Liver (tissue), 9 donors: ENCODE results near the gene NOP14. TPM values are rescaled to one million over a fixed set of nuclear protein-coding genes. Genes with fewer than 3 reads are reported as not detected.
"Not testable (repeated sequence)": the region's sequence is repeated elsewhere in the genome, so short reads cannot be mapped to it uniquely, and the experiment has no call there.

Experiments
- DNase-seq: peaks from one replicate; pipeline ENCODE4 v3.0.0-alpha.2; 2017; ENCODE audit warnings: low spot score
- H3K27ac ChIP-seq, 2 donors: one replicate each; pipeline ENCODE4 v1.7.0; 2013; ENCODE audit warnings: inconsistent platforms in 2 of 2, low read length in 2 of 2, control low read depth in 1 of 2, low read depth in 1 of 2, mild to moderate bottlenecking in 1 of 2
- H3K27me3 ChIP-seq, 4 donors: one replicate each; pipeline versions ENCODE4 v1.6.1 to v1.7.0; 2013; ENCODE audit warnings: low read length in 3 of 4, inconsistent platforms in 1 of 4, mild to moderate bottlenecking in 1 of 4, moderate library complexity in 1 of 4; ENCODE audit not compliant: control insufficient read depth in 4 of 4, insufficient read depth in 4 of 4
- H3K36me3 ChIP-seq, 4 donors: one replicate each; pipeline versions ENCODE4 v1.6.1 to v1.7.0; 2013; ENCODE audit warnings: low read length in 3 of 4, mild to moderate bottlenecking in 3 of 4, low read depth in 1 of 4, moderate library complexity in 1 of 4; ENCODE audit not compliant: control insufficient read depth in 4 of 4, insufficient read depth in 3 of 4
- H3K4me1 ChIP-seq, 4 donors: one replicate each; pipeline versions ENCODE4 v1.6.1 to v1.7.0; 2013; ENCODE audit warnings: low read length in 3 of 4, mild to moderate bottlenecking in 3 of 4, moderate library complexity in 1 of 4; ENCODE audit not compliant: control insufficient read depth in 4 of 4, insufficient read depth in 4 of 4
- H3K4me3 ChIP-seq, 3 donors: one replicate each; pipeline versions ENCODE4 v1.6.1 to v1.7.0; 2013; ENCODE audit warnings: low read length in 3 of 3, control low read depth in 1 of 3, low read depth in 1 of 3, mild to moderate bottlenecking in 1 of 3
- H3K9ac ChIP-seq, 2 donors: one replicate each; pipeline ENCODE4 v1.7.0; 2013; ENCODE audit warnings: low read length in 2 of 2, mild to moderate bottlenecking in 2 of 2, moderate library complexity in 2 of 2, control low read depth in 1 of 2, low read depth in 1 of 2
- H3K9me3 ChIP-seq, 4 donors: one replicate each; pipeline versions ENCODE4 v1.6.1 to v1.7.0; 2013; ENCODE audit warnings: low read length in 3 of 4; ENCODE audit not compliant: control insufficient read depth in 4 of 4
- ATF3 ChIP-seq: IDR thresholded peaks from 2 replicates; pipeline ENCODE4 v1.6.1; 2016; ENCODE audit warnings: antibody characterized with exemption
- CTCF ChIP-seq: fragments of 150-350 bp; IDR thresholded peaks from 2 replicates; pipeline ENCODE4 v1.5.1; 2017; ENCODE audit warnings: improper control_type of control experiment, low read depth, low read length; ENCODE audit not compliant: missing input control
- FOXA2 ChIP-seq: IDR thresholded peaks from 2 replicates; pipeline ENCODE4 v1.6.1; 2016; ENCODE audit warnings: antibody characterized with exemption
- GABPA ChIP-seq, 2 donors: IDR thresholded peaks in 1 of 2; conservative IDR thresholded peaks in 1 of 2; 2 replicates each; pipeline ENCODE4 v1.6.1; 2016; ENCODE audit warnings: antibody characterized with exemption in 2 of 2, mild to moderate bottlenecking in 1 of 2, moderate library complexity in 1 of 2
- HNF4A ChIP-seq, 2 donors: conservative IDR thresholded peaks; 2 replicates each; pipeline ENCODE4 v1.6.1; 2016; ENCODE audit warnings: antibody characterized with exemption in 2 of 2, mild to moderate bottlenecking in 2 of 2
- JUND ChIP-seq, 2 donors: IDR thresholded peaks; 2 replicates each; pipeline ENCODE4 v1.6.1; 2016; ENCODE audit warnings: antibody characterized with exemption in 2 of 2
- MAX ChIP-seq: IDR thresholded peaks from 2 replicates; pipeline ENCODE4 v1.6.1; 2016; ENCODE audit warnings: antibody characterized with exemption
- NR2F2 ChIP-seq: IDR thresholded peaks from 2 replicates; pipeline ENCODE4 v1.6.1; 2016; ENCODE audit warnings: antibody characterized with exemption
- RAD21 ChIP-seq, 2 donors: IDR thresholded peaks; 2 replicates each; pipeline ENCODE4 v1.6.1; 2016; ENCODE audit warnings: antibody characterized with exemption in 2 of 2, mild to moderate bottlenecking in 2 of 2
- RXRA ChIP-seq, 2 donors: IDR thresholded peaks; 2 replicates each; pipeline ENCODE4 v1.6.1; 2017 to 2018; ENCODE audit warnings: antibody characterized with exemption in 2 of 2, mild to moderate bottlenecking in 1 of 2
- ZBTB33 ChIP-seq: IDR thresholded peaks from 2 replicates; pipeline ENCODE4 v1.6.1; 2016; ENCODE audit warnings: antibody characterized with exemption
- WGBS: extraction: QIAGEN DNeasy Blood & Tissue Kit; methylation state at CpG from one replicate; pipeline ENCODE4 v1.1.7; 2013; 5-methylcytosine and 5-hydroxymethylcytosine counted together
- polyA plus RNA-seq, 2 donors: library from polyadenylated mRNA; stranded (reverse) in 1 of 2; unstranded in 1 of 2; fragments of 200-250 nt in 1 of 2; fragments of >200 nt in 1 of 2; fragmentation: Nextera tagmentation in 1 of 2; extraction: Ambion mirVana in 1 of 2; gene quantifications; one replicate each; pipeline versions ENCODE4 v1.2.1 to v1.2.3, GENCODE V29; 2013 to 2015
- total RNA-seq, 2 donors: library from RNA; depleted of rRNA; stranded (reverse); fragments of >200 nt; gene quantifications; one replicate each; pipeline ENCODE4 v1.2.3, GENCODE V29; 2014
- donor health status: healthy.
- donor health status: healthy.
- donor health status: healthy.
- donor health status: healthy.
- donor health status: healthy.

NOP14 gene
- total and polyA plus RNA-seq, 4 donors: 10.5 to 22.9 (median 14.4) TPM

GRCh38 chr4:2939383-2940243 is 23.6 kb downstream of the NOP14 start (continued):
- TF ChIP-seq ZBTB33 (no peak), RAD21 (IDR thresholded peaks at IDR 0.05) (no peak), NR2F2 (no peak)

GRCh38 chr4:2938906-2939305 is 24.3 kb downstream of the NOP14 start:
- Histone ChIP-seq H3K9me3 (no peaks in the 10 kb centered on the region), H3K36me3 (peaks cover 28 to 57% (median 34%) of the 10 kb centered on the region in 4 donors), H3K9ac (no peak overlapping the region), H3K4me3 (no peak overlapping the region), H3K27me3 (no peaks in the 10 kb centered on the region), H3K27ac (no peak overlapping the region), H3K4me1 (peaks cover 6 to 23% (median 14%) of the 10 kb centered on the region in 4 donors)
- DNase-seq: no peak
- TF ChIP-seq HNF4A (conservative IDR thresholded peaks at IDR 0.05): no peak
- no peak for TF ChIP-seq MAX
- no peak for TF ChIP-seq CTCF
- no peak for TF ChIP-seq ATF3
- no peak for TF ChIP-seq JUND (IDR thresholded peaks at IDR 0.05)
- no peak for TF ChIP-seq RXRA (IDR thresholded peaks at IDR 0.05)
- 94% methylated on average over 14 of the region's 14 CpGs for WGBS

- not testable (repeated sequence) for H3K9ac ChIP-seq, H3K27me3 ChIP-seq, H3K9me3 ChIP-seq, H3K4me3 ChIP-seq, H3K27ac ChIP-seq, DNase-seq
- WGBS: 96% methylated on average over 10 of the region's 10 CpGs
- peaks cover 9 to 26% (median 17%) of the 10 kb centered on the region in 4 donors for H3K4me1 ChIP-seq
- peaks cover 26 to 52% (median 32%) of the 10 kb centered on the region in 4 donors for H3K36me3 ChIP-seq
Observed at GRCh38 chr4:2938411-2938810, 24.8 kb downstream of the NOP14 start.

GRCh38 chr4:2937986-2938385 is 25.2 kb downstream of the NOP14 start:
- no peaks in the 10 kb centered on the region for H3K27me3 ChIP-seq
- DNase-seq: no peak
- H3K9me3 ChIP-seq: no peaks in the 10 kb centered on the region
- WGBS: 91% methylated on average over 12 of the region's 12 CpGs
- H3K36me3 ChIP-seq: peaks cover 25 to 48% (median 29%) of the 10 kb centered on the region in 4 donors
- no peak overlapping the region for H3K27ac ChIP-seq
- TF ChIP-seq FOXA2: no peak
- TF ChIP-seq RAD21 (IDR thresholded peaks at IDR 0.05): no peak
- TF ChIP-seq GABPA (IDR thresholded peaks at IDR 0.05 in 1 of 2, conservative IDR thresholded peaks at IDR 0.05 in 1 of 2): no peak
- H3K4me1 ChIP-seq: peaks cover 9 to 27% (median 19%) of the 10 kb centered on the region in 4 donors
- no peak overlapping the region for H3K9ac ChIP-seq
- no peak overlapping the region for H3K4me3 ChIP-seq
